GM12874 (cell line): ENCODE measurements around the gene SSX4B.
"Not testable (repeated sequence)": the region's sequence is repeated elsewhere in the genome, so short reads cannot be mapped to it uniquely, and the experiment has no call there.

ENCODE experiments used
- CTCF ChIP-seq: IDR thresholded peaks from 2 replicates; pipeline ENCODE4 v1.5.1; 2011; ENCODE audit warnings: low read depth, mild to moderate bottlenecking, control low read depth, low read length, moderate library complexity; ENCODE audit not compliant: insufficient read depth

Gene SSX4B

GRCh38 chrX:48450076-48450475, 38.3 kb upstream of the SSX4B start:
- no peak for TF ChIP-seq CTCF

- not testable (repeated sequence) for TF ChIP-seq CTCF
Observed at GRCh38 chrX:48383239-48383638, 28.5 kb downstream of the SSX4B start, which contains the start of gene SSX4. Gene SSX4 (plus strand): TSS chrX:48383539. CDS start chrX:48384054, 515 bp downstream.

DNA sequence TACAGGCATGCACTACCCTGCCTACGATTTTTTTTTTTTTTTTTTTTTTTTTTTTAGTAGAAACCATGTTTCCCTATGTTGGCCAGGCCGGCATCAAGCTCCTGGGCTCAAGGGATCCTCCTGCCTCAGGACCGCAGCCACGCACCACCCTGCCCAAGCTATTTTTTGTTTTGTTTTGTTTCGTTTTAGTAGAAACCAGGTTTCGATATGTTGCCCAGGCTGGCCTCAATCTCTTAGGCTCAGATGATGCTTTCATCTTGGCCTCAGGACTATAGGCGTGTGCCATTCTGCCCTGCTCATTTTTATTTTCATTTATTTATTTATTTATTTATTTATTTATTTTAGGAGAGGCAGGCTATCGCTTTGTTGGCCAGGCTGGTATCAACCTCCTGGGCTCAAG, 54.1 kb downstream of the SSX4B start:
- TF ChIP-seq CTCF = no peak

DNA sequence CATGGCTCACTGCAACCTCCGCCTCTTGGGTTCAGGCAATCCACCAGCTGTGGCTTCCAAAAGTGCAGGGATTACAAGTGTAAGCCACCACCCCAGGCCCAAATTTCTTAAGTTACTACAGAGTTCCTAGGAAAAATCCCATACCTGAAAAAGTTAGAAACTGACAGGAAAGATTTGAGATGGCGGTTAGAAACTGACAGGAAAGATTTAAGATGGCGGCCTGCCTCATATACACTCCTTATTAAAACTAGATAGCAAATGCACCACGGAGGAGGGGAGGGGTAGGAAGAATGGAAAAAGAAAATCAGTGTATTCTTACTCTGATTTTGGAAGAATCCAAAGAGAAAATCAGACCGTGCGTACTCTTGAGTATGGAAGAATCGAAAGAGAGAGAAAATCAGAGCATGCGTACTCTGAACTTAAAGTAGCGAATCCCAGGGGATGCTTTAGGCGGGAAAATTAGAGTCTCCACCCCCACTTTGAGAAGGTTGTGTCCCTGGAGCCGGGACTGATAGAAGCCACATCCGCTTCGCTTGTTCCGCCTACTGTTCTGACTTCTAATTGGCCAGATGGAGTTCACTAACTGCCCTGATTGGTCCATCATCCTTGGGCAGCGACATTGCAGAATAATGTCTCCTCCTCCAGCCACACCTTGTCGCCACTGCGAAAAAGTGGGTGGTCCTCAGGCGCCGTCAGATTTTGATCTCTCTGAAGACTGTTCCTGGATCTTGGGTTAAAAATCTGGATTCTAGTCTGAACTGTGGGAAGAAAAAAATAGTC, 55.3 kb downstream of the SSX4B start, which contains the start of gene SSX3:
TSS of gene SSX3 (minus strand) at position 389 of the 780 bp plus-strand sequence. CDS start 1,454 bp downstream, outside the sequence.
- TF ChIP-seq CTCF = not testable (repeated sequence)
